Neural cell (in vitro differentiated cells): ENCODE data around the gene AGRN.

ENCODE experiments used
- CTCF ChIP-seq: fragments of 450-650 bp; IDR thresholded peaks from 2 replicates; pipeline ENCODE4 v1.5.1; 2014; ENCODE audit warnings: antibody characterized with exemption, mild to moderate bottlenecking, moderate library complexity; ENCODE audit not compliant: poor library complexity, severe bottlenecking
- EZH2 ChIP-seq: fragments of 200-600, 300-800 bp; shearing (Covaris generic), sonication (generic); IDR thresholded peaks from 2 replicates; pipeline ENCODE4 v1.6.1; 2014; ENCODE audit warnings: antibody characterized with exemption, low read length, borderline replicate concordance, mild to moderate bottlenecking; ENCODE audit not compliant: insufficient read depth, poor library complexity, severe bottlenecking
- POLR2AphosphoS5 ChIP-seq: IDR thresholded peaks from 2 replicates; pipeline ENCODE4 v1.6.1; 2012
- RAD21 ChIP-seq: fragments of 450-650 bp; conservative IDR thresholded peaks from 2 replicates; pipeline ENCODE4 v1.6.1; 2014; ENCODE audit warnings: antibody characterized with exemption, mild to moderate bottlenecking, moderate library complexity
- REST ChIP-seq: IDR thresholded peaks from 2 replicates; pipeline ENCODE4 v1.6.1; 2012; ENCODE audit warnings: borderline replicate concordance
- TAF1 ChIP-seq: IDR thresholded peaks from 2 replicates; pipeline ENCODE4 v1.6.1; 2012; ENCODE audit warnings: low read depth

GRCh38 chr1:1020000-1020404 is at the start of gene AGRN:
- TF ChIP-seq EZH2 (no peak), CTCF (no peak), POLR2AphosphoS5 (no peak), RAD21 (no peak), REST (no peak), TAF1 (no peak)
